Measurements from ENCODE around the gene MTA1.
A peak's percentile ranks its signal among the peaks of the same experiment; 100 is the strongest.

Gene MTA1

GRCh38 chr14:105471823-105472485, 52.3 kb downstream of the MTA1 start:
- no peak for DNase-seq (ENCODE audit: low read depth)
- TF ChIP-seq CTCF (IDR thresholded peaks at IDR 0.05; ENCODE audit: control insufficient read depth, insufficient read depth, low read depth, low read length, missing control alignments): no peak
- H3K4me3 ChIP-seq (ENCODE audit: control insufficient read depth, low read depth, low read length): no peak overlapping the region

- TF ChIP-seq CTCF (IDR thresholded peaks at IDR 0.05; ENCODE audit: control insufficient read depth, insufficient read depth, low read depth, low read length, missing control alignments): no peak
- no peak for DNase-seq (ENCODE audit: low read depth)
- no peak overlapping the region for H3K4me3 ChIP-seq (ENCODE audit: control insufficient read depth, low read depth, low read length)
Observed at GRCh38 chr14:105472486-105472991, 52.9 kb downstream of the MTA1 start.

- H3K4me3 ChIP-seq (ENCODE audit: control insufficient read depth, low read depth, low read length): no peak overlapping the region
- no peak for DNase-seq (ENCODE audit: low read depth)
- no peak for TF ChIP-seq CTCF (IDR thresholded peaks at IDR 0.05; ENCODE audit: control insufficient read depth, insufficient read depth, low read depth, low read length, missing control alignments)
Observed at GRCh38 chr14:105473033-105473676, 53.5 kb downstream of the MTA1 start.

GRCh38 chr14:105473677-105474482, 54.3 kb downstream of the MTA1 start:
- H3K4me3 ChIP-seq (ENCODE audit: control insufficient read depth, low read depth, low read length): peak overlapping the region; percentile 43
- no peak for TF ChIP-seq CTCF (IDR thresholded peaks at IDR 0.05; ENCODE audit: control insufficient read depth, insufficient read depth, low read depth, low read length, missing control alignments)
- peak; percentile 18 for DNase-seq (ENCODE audit: low read depth)

- TF ChIP-seq CTCF (IDR thresholded peaks at IDR 0.05; ENCODE audit: control insufficient read depth, insufficient read depth, low read depth, low read length, missing control alignments): no peak
- DNase-seq (ENCODE audit: low read depth): no peak
- H3K4me3 ChIP-seq (ENCODE audit: control insufficient read depth, low read depth, low read length): peak within 1 kb of the TSS; percentile 55
Observed at GRCh38 chr14:105474483-105475268, 55.0 kb downstream of the MTA1 start, which contains the start of gene CRIP2. CRIP2 (plus strand) TSS chr14:105474821; CDS start chr14:105474863, 42 bp downstream.
